NCI-H1417 (cell line): ENCODE results near the gene TCTA.

ENCODE experiments used
- DNase-seq, 3 experiments: peaks; one replicate each; lab custom pipeline; 2025; lab: John Stamatoyannopoulos, UW

TCTA gene

DNA sequence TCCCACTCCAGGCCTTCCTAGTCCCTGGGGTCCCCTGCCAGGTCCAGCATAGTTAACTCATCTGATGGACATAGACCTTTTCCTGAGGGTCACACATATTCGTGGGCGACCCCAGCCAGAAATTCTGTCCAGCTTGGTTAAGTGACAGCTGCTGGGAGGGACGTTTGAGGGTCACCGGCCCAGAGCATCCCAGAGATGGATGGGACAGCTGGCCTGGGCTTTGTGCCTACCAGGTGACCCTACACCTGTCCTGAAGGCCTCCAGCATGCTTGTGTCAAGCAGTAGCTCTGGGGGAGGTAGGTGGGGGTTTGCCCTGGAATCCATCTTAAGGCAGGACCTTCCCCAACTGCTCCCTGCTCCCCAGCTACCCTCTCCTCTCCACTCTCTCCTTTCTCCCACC lies 48.7 kb downstream of the TCTA start:
- DNase-seq, result no peak

DNA sequence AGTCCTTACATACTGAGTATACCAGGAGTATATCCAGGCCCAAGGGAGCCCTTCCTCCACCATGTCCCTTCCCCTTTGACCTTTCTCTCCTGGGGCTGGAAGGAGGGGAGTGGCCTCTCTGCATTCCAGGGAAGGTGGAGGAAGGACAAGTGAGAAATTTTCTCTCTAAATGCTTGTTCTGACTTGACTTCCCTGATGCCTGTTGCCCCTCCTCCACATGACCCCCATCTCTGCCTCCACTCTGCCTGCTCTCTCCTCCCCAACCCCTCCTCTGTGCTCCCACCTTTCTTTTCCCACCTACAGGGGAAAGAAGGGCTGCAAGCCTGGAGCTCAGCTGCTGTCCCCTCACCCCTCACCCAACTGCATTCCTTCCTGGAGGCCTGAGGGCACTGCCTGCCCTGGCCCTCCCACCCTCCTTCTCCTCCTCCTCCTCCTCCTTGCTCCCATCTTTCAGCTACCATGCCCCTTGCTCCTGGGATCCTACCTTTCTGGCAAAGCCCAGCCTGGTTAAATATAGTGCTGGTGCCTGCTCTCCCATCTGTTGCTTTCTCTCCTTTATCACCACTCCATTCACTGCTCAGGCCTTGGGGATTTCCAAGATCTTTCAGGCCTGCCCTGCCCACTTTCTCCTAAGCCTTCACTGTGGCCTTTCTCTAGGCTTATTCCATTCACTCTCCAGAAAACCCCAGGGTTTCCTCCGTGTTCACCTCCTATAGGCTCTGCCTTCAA lies 49.4 kb downstream of the TCTA start:
- no peak for DNase-seq

DNA sequence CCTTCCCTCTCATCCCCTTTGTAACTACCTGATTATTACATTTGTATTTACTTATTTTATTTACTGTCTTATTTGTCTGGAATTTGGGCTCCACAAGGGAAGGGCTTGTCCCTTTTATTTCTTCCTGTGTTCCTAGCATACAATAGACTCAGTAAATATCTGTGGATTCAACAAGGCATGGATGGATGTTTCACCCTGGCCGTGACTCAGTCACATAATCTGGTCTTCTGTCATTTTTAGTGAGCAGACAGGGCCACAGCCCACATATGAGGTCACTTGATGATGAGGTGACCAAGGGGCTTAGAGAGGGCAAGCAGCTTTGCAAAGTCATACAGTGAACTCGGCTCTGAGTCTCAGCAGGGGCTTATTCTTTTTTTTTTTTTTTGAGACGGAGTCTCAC lies 50.0 kb downstream of the TCTA start:
- peak in 1 of 3 experiments; percentile 18 for DNase-seq

DNA sequence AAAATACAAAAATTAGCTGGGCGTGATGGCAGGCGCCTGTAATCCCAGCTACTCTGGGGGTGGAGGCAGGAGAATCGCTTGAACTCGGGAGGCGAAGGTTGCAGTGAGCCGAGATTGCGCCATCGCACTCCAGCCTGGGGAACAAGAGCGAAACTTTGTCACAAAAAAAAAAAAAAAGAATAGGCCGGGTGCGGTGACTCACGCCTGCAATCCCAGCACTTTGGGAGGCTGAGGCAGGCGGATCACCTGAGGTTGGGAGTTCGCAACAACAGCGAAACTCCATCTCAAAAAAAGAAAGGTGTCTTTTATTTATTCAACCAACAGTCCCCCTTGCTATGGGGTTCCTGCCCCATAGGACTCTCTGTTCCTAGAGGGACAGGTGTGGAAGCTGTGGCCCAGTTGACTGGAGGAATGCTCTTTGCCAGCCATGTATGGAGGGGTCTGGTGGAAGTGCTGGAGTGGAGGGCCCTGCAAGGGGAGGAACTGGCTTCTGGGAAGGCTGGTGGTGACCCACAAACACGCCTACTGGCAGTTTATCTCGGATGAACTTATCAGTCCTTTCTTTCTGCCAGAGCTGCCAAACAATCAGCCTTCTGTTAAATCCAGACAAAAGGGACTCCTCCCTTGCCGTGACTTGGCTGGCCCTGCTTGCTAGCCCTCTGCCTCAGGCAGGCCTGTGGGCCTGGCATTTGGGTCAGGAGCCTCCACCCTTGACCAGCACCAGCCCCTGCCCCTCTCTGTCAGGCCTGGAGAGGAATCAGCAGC lies 53.2 kb downstream of the TCTA start:
- DNase-seq, result no peak
